ENCODE results near the gene LHX2. TPM values are rescaled to one million over a fixed set of nuclear protein-coding genes. Genes with fewer than 3 reads are reported as not detected.

LHX2 gene
- total RNA-seq, 1 experiment from 2014 or later = 0.26 TPM

DNA sequence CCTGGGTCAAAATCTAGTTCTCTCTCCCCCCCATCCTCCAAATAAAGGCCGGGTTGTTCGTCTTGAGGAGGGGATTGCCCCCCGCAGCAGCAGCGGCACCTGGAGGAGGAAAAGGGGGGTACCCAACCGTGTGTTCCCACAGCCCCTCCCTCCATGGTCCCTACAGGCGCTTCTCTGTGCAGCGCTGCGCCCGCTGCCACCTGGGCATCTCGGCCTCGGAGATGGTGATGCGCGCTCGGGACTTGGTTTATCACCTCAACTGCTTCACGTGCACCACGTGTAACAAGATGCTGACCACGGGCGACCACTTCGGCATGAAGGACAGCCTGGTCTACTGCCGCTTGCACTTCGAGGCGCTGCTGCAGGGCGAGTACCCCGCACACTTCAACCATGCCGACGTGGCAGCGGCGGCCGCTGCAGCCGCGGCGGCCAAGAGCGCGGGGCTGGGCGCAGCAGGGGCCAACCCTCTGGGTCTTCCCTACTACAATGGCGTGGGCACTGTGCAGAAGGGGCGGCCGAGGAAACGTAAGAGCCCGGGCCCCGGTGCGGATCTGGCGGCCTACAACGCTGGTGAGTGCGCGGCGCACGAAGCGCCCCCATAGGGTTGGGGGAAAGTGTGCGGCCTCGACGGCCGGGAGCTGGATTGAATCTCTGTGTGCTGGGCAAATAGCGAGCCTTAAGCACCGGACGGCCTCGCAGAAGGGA lies 3.5 kb downstream of the LHX2 start:
- no TSS peak for BruUV-seq (replicated peaks)
- CTCF ChIA-PET = no interaction called here
- Histone ChIP-seq H3K36me3 (ENCODE audit: insufficient read depth, low read length, poor library complexity, severe bottlenecking) (no peaks in the 10 kb centered on the region), H3K27me3 (replicated peaks; ENCODE audit: insufficient read depth, low read depth, low read length, poor library complexity) (peaks cover 98% of the 10 kb centered on the region), H3K9me3 (ENCODE audit: low read depth, low read length, poor library complexity, severe bottlenecking) (no peaks in the 10 kb centered on the region), H3K27ac (ENCODE audit: low read depth, low read length, poor library complexity, severe bottlenecking) (no peak overlapping the region), H3K4me1 (ENCODE audit: insufficient read depth, low read length, poor library complexity, severe bottlenecking) (peaks cover 13% of the 10 kb centered on the region), H3K4me3 (ENCODE audit: low read depth, low read length, poor library complexity, severe bottlenecking) (no peak overlapping the region)
- intact Hi-C loops (cut with micrococcal nuclease; ENCODE audit: unreplicated experiment) = loop anchor here (10.0 kb wide), 1 partner anchor 470 kb away; no protein-coding TSS in a partner anchor
- TF ChIP-seq, protein P1, sequence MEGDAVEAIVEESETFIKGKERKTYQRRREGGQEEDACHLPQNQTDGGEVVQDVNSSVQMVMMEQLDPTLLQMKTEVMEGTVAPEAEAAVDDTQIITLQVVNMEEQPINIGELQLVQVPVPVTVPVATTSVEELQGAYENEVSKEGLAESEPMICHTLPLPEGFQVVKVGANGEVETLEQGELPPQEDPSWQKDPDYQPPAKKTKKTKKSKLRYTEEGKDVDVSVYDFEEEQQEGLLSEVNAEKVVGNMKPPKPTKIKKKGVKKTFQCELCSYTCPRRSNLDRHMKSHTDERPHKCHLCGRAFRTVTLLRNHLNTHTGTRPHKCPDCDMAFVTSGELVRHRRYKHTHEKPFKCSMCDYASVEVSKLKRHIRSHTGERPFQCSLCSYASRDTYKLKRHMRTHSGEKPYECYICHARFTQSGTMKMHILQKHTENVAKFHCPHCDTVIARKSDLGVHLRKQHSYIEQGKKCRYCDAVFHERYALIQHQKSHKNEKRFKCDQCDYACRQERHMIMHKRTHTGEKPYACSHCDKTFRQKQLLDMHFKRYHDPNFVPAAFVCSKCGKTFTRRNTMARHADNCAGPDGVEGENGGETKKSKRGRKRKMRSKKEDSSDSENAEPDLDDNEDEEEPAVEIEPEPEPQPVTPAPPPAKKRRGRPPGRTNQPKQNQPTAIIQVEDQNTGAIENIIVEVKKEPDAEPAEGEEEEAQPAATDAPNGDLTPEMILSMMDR (conservative IDR thresholded peaks at IDR 0.05; ENCODE audit: low read depth, low read length) = no peak
- TF ChIP-seq EZH2 (IDR thresholded peaks at IDR 0.05; ENCODE audit: borderline replicate concordance, low read depth, low read length, poor library complexity, severe bottlenecking) = peak; percentile 100
- no peak for DNase-seq (ENCODE audit: low spot score)
- POLR2A ChIA-PET (ENCODE audit: low non-redundant PET) = no interaction called here

DNA sequence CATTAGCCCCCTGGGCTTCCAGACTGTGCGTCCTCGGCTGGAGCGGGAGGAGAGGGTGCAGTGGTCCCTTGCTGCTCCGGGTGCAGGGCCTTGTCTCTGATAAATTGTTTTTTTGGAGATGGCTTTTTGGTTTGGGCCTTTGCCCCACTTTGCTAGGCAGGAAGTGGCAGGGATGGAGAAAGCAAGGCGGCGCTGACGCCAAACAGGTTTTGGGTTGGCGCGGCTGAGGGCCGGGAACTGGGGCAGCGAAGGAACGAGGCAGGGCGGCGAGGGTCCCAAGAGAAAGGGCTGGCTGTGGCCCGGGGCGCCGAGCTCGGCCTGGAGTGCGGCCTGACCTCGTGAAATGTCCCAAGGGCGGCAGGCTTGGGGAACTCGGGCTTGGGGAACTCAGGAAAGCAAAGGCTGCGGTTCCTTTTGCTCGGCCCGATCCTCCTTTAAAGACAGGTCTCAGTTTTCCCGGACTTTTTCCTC lies 4.1 kb downstream of the LHX2 start:
- intact Hi-C loops (cut with micrococcal nuclease; ENCODE audit: unreplicated experiment) = loop anchor here (10.0 kb wide), 1 partner anchor 471 kb away; no protein-coding TSS in a partner anchor
- Histone ChIP-seq H3K36me3 (ENCODE audit: insufficient read depth, low read length, poor library complexity, severe bottlenecking) (no peaks in the 10 kb centered on the region), H3K4me1 (ENCODE audit: insufficient read depth, low read length, poor library complexity, severe bottlenecking) (peaks cover 12% of the 10 kb centered on the region), H3K27ac (ENCODE audit: low read depth, low read length, poor library complexity, severe bottlenecking) (no peak overlapping the region), H3K4me3 (ENCODE audit: low read depth, low read length, poor library complexity, severe bottlenecking) (no peak overlapping the region), H3K27me3 (replicated peaks; ENCODE audit: insufficient read depth, low read depth, low read length, poor library complexity) (peaks cover 98% of the 10 kb centered on the region), H3K9me3 (ENCODE audit: low read depth, low read length, poor library complexity, severe bottlenecking) (no peaks in the 10 kb centered on the region)
- DNase-seq (ENCODE audit: low spot score) = no peak
- ChIA-PET CTCF (no interaction called here), POLR2A (ENCODE audit: low non-redundant PET) (no interaction called here)
- peak; percentile 88 for TF ChIP-seq EZH2 (IDR thresholded peaks at IDR 0.05; ENCODE audit: borderline replicate concordance, low read depth, low read length, poor library complexity, severe bottlenecking)
- TF ChIP-seq, protein P1 (conservative IDR thresholded peaks at IDR 0.05; ENCODE audit: low read depth, low read length) = no peak
- BruUV-seq (replicated peaks) = no TSS peak

DNA sequence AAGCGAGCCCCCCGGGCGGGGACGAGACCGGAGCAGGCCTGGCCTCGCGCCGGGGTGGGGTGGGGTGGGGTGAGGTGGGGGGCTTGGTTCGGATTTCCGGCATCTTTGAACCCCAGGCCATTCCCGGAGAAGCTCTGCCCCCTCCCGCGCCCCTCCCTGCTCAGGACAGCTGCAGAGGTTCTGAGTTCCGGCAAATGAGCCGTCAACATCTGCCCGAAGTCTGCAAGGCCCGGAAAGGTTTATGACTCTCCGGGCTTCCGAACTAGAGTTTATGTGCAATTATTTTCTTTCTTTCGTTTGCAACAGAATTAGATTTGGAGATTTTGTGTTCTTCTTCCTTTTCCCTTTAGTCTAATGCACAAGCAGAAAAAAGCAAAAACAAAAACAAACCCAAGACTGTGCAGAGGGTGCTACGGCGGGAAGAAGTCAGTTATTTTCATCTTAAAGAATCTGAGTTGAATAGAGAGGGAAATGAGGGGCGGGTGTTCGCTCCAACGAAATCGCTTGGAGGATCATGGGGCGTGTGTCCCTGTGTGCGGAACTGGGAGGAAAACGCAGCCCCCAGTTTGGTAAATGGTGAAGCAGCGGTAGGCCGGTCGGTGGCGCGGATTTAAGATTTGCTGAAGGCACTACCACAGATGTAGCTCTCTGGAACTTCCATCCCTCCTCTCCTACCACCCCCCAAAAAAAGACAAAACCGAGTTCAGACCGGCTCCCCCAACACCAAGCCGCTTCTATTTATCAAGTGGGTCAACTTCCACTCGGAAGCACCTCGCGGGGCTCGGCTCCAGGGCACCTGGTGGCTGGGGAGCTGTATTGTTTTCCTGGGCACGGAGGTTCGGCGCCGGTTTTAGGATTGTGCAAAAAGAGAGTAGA lies 4.8 kb downstream of the LHX2 start:
- POLR2A ChIA-PET (ENCODE audit: low non-redundant PET) = no interaction called here
- H3K36me3 ChIP-seq (ENCODE audit: insufficient read depth, low read length, poor library complexity, severe bottlenecking) = no peaks in the 10 kb centered on the region
- no peak overlapping the region for H3K27ac ChIP-seq (ENCODE audit: low read depth, low read length, poor library complexity, severe bottlenecking)
- intact Hi-C loops (cut with micrococcal nuclease; ENCODE audit: unreplicated experiment) = loop anchor here (10.0 kb wide), 1 partner anchor 472 kb away; no protein-coding TSS in a partner anchor
- BruUV-seq (replicated peaks) = no TSS peak
- H3K27me3 ChIP-seq (replicated peaks; ENCODE audit: insufficient read depth, low read depth, low read length, poor library complexity) = peaks cover 100% of the 10 kb centered on the region
- no peak overlapping the region for H3K4me3 ChIP-seq (ENCODE audit: low read depth, low read length, poor library complexity, severe bottlenecking)
- no peaks in the 10 kb centered on the region for H3K9me3 ChIP-seq (ENCODE audit: low read depth, low read length, poor library complexity, severe bottlenecking)
- TF ChIP-seq, protein P1 (conservative IDR thresholded peaks at IDR 0.05; ENCODE audit: low read depth, low read length) = no peak
- peak; percentile 92 for TF ChIP-seq EZH2 (IDR thresholded peaks at IDR 0.05; ENCODE audit: borderline replicate concordance, low read depth, low read length, poor library complexity, severe bottlenecking)
- peaks cover 8% of the 10 kb centered on the region for H3K4me1 ChIP-seq (ENCODE audit: insufficient read depth, low read length, poor library complexity, severe bottlenecking)
- DNase-seq (ENCODE audit: low spot score) = no peak
- CTCF ChIA-PET = no interaction called here
